HFF-Myc (cell line): Measurements from ENCODE around the gene NUMBL.

Experiments used
- DNase-seq: peaks from one replicate; pipeline ENCODE4 v3.0.0-alpha.2; 2011; ENCODE audit warnings: low read depth; ENCODE audit errors: extremely low read depth
- H3K4me3 ChIP-seq: replicated peaks from 2 replicates; pipeline ENCODE4 v1.5.1; 2011; ENCODE audit warnings: low read depth, mild to moderate bottlenecking, control low read depth, low read length
- TF ChIP-seq, protein P1 (sequence below): IDR thresholded peaks from 2 replicates; pipeline ENCODE4 v1.5.1; 2012; ENCODE audit warnings: mild to moderate bottlenecking, low read depth, low read length, control low read depth; ENCODE audit errors: missing control alignments

The NUMBL gene

DNA sequence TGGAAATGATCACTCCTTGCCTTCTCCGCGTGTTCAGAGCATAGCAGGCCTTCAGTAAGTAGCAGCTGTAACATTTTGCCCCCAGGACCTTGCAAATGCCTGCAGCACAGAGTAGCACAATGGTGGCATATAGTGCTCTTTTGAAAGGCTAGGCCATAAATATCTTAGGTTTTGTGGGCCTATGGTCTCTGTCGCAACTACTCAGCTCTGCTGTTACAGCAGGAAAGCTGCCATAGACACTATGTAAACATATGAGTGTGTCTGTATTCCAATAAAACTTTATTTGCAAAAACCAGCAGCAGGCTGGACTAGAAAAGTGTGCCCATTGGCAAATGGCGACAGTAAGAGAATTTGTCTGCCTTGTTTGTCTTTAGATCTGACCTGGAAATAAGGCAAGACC, 35.8 kb upstream of the NUMBL start:
- no peak overlapping the region for H3K4me3 ChIP-seq
- TF ChIP-seq, protein P1, sequence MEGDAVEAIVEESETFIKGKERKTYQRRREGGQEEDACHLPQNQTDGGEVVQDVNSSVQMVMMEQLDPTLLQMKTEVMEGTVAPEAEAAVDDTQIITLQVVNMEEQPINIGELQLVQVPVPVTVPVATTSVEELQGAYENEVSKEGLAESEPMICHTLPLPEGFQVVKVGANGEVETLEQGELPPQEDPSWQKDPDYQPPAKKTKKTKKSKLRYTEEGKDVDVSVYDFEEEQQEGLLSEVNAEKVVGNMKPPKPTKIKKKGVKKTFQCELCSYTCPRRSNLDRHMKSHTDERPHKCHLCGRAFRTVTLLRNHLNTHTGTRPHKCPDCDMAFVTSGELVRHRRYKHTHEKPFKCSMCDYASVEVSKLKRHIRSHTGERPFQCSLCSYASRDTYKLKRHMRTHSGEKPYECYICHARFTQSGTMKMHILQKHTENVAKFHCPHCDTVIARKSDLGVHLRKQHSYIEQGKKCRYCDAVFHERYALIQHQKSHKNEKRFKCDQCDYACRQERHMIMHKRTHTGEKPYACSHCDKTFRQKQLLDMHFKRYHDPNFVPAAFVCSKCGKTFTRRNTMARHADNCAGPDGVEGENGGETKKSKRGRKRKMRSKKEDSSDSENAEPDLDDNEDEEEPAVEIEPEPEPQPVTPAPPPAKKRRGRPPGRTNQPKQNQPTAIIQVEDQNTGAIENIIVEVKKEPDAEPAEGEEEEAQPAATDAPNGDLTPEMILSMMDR, result no peak
- DNase-seq, result no peak

DNA sequence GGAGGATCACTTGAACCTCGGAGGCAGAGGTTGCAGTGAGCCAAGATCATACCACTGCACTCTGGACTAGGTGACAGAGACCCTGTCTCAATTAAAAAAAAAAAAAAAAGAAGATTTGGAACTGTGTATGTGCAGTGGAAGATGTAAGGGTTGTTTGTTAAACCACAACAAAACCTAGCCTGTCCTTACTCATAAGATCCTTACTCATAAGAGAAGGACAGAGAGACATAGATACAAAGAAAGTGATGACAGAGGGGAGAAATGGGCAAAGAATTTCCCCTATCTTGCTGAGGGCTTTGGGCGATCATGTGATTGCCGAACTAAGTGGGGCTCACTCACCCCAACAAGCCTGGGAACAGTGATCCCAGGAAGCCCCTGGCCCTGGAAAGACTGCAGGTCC, 34.4 kb upstream of the NUMBL start:
- no peak for DNase-seq
- TF ChIP-seq, protein P1, result no peak
- H3K4me3 ChIP-seq, result no peak overlapping the region

- TF ChIP-seq, protein P1, result no peak
- H3K4me3 ChIP-seq, result no peak overlapping the region
- DNase-seq, result no peak
Observed at GRCh38 chr19:40724315-40724714, 33.9 kb upstream of the NUMBL start.

- no peak for DNase-seq
- H3K4me3 ChIP-seq, result no peak overlapping the region
- TF ChIP-seq, protein P1, result no peak
Observed at GRCh38 chr19:40723661-40724254, 33.3 kb upstream of the NUMBL start.

- TF ChIP-seq, protein P1, result no peak
- H3K4me3 ChIP-seq, result peak overlapping the region; percentile 19
- DNase-seq, result no peak
Observed at GRCh38 chr19:40721936-40722661, 31.6 kb upstream of the NUMBL start.

DNA sequence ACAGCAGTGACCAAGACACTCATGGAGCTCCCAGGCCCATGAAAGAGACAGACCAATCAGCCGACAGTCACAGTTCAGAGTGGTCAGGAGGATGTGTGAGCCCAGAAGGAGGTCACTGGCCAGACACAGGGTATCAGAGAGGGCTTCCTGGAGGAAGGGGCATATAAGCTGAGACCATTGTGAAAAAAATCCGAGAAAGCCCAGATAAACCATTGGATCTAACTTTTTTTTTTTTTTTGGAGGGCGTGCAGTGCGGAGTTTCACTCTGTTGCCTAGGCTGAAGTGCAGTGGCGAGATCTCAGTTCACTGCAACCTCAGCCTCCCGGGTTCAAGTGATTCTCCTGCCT, 30.7 kb upstream of the NUMBL start:
- TF ChIP-seq, protein P1, result no peak
- no peak for DNase-seq
- H3K4me3 ChIP-seq, result peak overlapping the region; percentile 69
